HepG2 (cell line): ENCODE measurements around the gene TSTD1. TPM values are rescaled to one million over a fixed set of nuclear protein-coding genes. Genes with fewer than 3 reads are reported as not detected.
A peak's percentile ranks its signal among the peaks of the same experiment; 100 is the strongest.

ENCODE experiments used
- ARID2 ChIP-seq: sonication (generic); formaldehyde crosslinking; IDR thresholded peaks from 2 replicates; pipeline ENCODE4 v1.8.1; 2022; ENCODE audit warnings: mild to moderate bottlenecking, missing genetic modification reagents, borderline replicate concordance
- DBP ChIP-seq: sonication (generic); formaldehyde crosslinking; IDR thresholded peaks from 2 replicates; pipeline ENCODE4 v1.4.0; 2020; ENCODE audit warnings: missing genetic modification reagents; ENCODE audit errors: not compliant biosample characterization
- GPN1 ChIP-seq: sonication (generic); formaldehyde crosslinking; IDR thresholded peaks from 2 replicates; pipeline ENCODE4 v1.5.1; 2020; ENCODE audit warnings: missing genetic modification reagents, borderline replicate concordance
- KLF6 ChIP-seq: IDR thresholded peaks from 2 replicates; pipeline ENCODE4 v1.8.0; 2016; ENCODE audit warnings: missing biosample characterization, missing genetic modification reagents
- MAFG ChIP-seq: sonication (generic); formaldehyde crosslinking; IDR thresholded peaks from 2 replicates; pipeline ENCODE4 v1.5.1; 2020; ENCODE audit warnings: mild to moderate bottlenecking, missing genetic modification reagents
- RBM22 ChIP-seq: fragments of 200-400 bp; formaldehyde crosslinking; optimal IDR thresholded peaks from 2 replicates; pipeline ENCODE3; 2017; ENCODE audit warnings: mild to moderate bottlenecking, low read length, moderate library complexity
- RORA ChIP-seq: sonication (generic); formaldehyde crosslinking; IDR thresholded peaks from 2 replicates; pipeline ENCODE4 v1.5.0; 2020; ENCODE audit warnings: mild to moderate bottlenecking, missing genetic modification reagents, moderate library complexity
- ZEB1 ChIP-seq: IDR thresholded peaks from 2 replicates; pipeline ENCODE4 v1.6.1; 2012; ENCODE audit warnings: mild to moderate bottlenecking, low read depth, inconsistent platforms; ENCODE audit not compliant: insufficient replicate concordance
- ZNF33A ChIP-seq: sonication (generic); formaldehyde crosslinking; IDR thresholded peaks from 2 replicates; pipeline ENCODE4 v1.5.1; 2020; ENCODE audit warnings: missing genetic modification reagents, mild to moderate bottlenecking, moderate library complexity, borderline replicate concordance
- ZNF503 ChIP-seq: sonication (generic); formaldehyde crosslinking; IDR thresholded peaks from 2 replicates; pipeline ENCODE4 v1.4.0; 2020; ENCODE audit warnings: missing genetic modification reagents
- ZNF589 ChIP-seq: sonication (generic); formaldehyde crosslinking; conservative IDR thresholded peaks from 2 replicates; pipeline ENCODE4 v1.8.0; 2022; ENCODE audit warnings: mild to moderate bottlenecking, moderate library complexity, missing genetic modification reagents
- ZNF781 ChIP-seq: sonication (generic); formaldehyde crosslinking; IDR thresholded peaks from 2 replicates; pipeline ENCODE4 v1.5.1; 2020; ENCODE audit warnings: borderline replicate concordance, mild to moderate bottlenecking, missing genetic modification reagents; ENCODE audit errors: not compliant biosample characterization
- polyA plus RNA-seq, 8 experiments: library from polyadenylated mRNA; depleted of rRNA in 3 of 8; stranded (reverse) in 7 of 8; unstranded in 1 of 8; fragments of >200 nt; fragmentation: Illumina TruSeq in 4 of 8; extraction: Trizol in 4 of 8; gene quantifications; 2 replicates each; pipeline versions ENCODE4 v1.2.1 to v1.2.3, GENCODE V29; 2011 to 2016; ENCODE audit warnings: low read depth in 4 of 8, missing spikeins in 1 of 8, mixed read lengths in 1 of 8; ENCODE audit not compliant: insufficient read depth in 1 of 8
- total RNA-seq, 5 experiments: library from RNA; depleted of rRNA; stranded (reverse); fragments of >200 nt; fragmentation: Illumina TruSeq; extraction: Trizol; gene quantifications; 2 replicates each; pipeline ENCODE4 v1.2.3, GENCODE V29; 2016; ENCODE audit warnings: low read depth in 1 of 5
- TF ChIP-seq, protein P1 (sequence below): sonication (generic); formaldehyde crosslinking; IDR thresholded peaks from 2 replicates; pipeline ENCODE4 v1.5.0; 2020; ENCODE audit warnings: mild to moderate bottlenecking, missing genetic modification reagents
- TF ChIP-seq, protein P2 (sequence below): sonication (generic); formaldehyde crosslinking; IDR thresholded peaks from 2 replicates; pipeline ENCODE4 v1.5.1; 2020; ENCODE audit warnings: missing genetic modification reagents, mild to moderate bottlenecking, borderline replicate concordance
- TF ChIP-seq, protein P3 (sequence below): sonication (generic); formaldehyde crosslinking; IDR thresholded peaks from 2 replicates; pipeline ENCODE4 v1.5.0; 2020; ENCODE audit warnings: missing genetic modification reagents
- TF ChIP-seq, protein P4 (sequence below): sonication (generic); formaldehyde crosslinking; IDR thresholded peaks from 2 replicates; pipeline ENCODE4 v1.8.1; 2023; ENCODE audit warnings: mild to moderate bottlenecking, missing genetic modification reagents

TSTD1 gene
- total and polyA plus RNA-seq, 2 of the 13 experiments (the other 11 are each of a cell fraction or from before 2014, with no cell fraction given) = 0.15 to 0.31 TPM

DNA sequence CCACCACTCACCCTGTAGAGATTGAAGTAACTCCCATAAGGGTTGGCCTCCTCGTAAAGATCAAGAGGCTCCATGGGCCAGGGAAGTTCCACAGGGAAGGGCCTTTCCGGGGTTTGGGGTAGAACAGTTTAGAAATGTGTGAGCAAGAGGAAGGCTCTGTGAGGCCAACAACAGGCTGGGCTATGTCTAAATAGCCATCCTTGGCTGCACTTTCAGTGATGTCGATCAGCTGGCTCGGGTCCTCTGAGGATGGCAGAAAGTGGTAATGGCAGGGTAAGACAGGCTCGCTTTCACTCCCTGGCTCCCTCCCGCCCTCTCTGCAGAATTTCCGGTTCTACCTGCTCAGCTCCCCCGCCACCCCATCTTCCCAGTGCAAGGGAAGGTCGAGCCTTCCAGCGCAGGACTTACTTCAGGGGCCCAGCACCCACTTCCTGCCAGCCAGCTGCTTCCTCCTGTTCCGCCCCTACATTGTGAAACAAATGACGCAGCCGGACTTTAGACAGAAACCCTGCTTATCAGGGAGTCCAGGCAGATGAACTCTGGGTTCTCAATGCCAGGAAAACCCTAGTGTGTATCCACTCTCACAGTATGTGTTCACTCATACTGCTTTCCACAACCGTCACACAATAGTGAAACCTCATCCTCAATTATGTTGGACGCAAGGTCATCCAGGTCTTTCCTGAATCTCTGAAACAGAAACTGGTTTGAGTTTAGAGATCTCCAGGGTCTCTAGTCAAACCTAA lies 25.1 kb downstream of the TSTD1 start (continued):
- TF ChIP-seq DBP (no peak), GPN1 (CRISPR knock-in tag) (no peak), ARID2 (CRISPR knock-in tag) (peak; percentile 61; the same call in 1 of the 2 replicates), ZNF589 (CRISPR knock-in tag) (no peak), ZNF33A (peak; percentile 48; the same call in 1 of the 2 replicates), ZNF781 (CRISPR knock-in tag) (no peak), ZNF503 (CRISPR knock-in tag) (peak; percentile 90), KLF6 (CRISPR knock-in tag) (peak; percentile 77), RBM22 (no peak), MAFG (CRISPR knock-in tag) (no peak), ZEB1 (peak; percentile 91), RORA (CRISPR knock-in tag) (no peak)
- TF ChIP-seq, protein P1, sequence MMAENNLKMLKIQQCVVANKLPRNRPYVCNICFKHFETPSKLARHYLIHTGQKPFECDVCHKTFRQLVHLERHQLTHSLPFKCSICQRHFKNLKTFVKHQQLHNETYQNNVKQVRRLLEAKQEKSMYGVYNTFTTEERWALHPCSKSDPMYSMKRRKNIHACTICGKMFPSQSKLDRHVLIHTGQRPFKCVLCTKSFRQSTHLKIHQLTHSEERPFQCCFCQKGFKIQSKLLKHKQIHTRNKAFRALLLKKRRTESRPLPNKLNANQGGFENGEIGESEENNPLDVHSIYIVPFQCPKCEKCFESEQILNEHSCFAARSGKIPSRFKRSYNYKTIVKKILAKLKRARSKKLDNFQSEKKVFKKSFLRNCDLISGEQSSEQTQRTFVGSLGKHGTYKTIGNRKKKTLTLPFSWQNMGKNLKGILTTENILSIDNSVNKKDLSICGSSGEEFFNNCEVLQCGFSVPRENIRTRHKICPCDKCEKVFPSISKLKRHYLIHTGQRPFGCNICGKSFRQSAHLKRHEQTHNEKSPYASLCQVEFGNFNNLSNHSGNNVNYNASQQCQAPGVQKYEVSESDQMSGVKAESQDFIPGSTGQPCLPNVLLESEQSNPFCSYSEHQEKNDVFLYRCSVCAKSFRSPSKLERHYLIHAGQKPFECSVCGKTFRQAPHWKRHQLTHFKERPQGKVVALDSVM = no peak
- TF ChIP-seq, protein P2, sequence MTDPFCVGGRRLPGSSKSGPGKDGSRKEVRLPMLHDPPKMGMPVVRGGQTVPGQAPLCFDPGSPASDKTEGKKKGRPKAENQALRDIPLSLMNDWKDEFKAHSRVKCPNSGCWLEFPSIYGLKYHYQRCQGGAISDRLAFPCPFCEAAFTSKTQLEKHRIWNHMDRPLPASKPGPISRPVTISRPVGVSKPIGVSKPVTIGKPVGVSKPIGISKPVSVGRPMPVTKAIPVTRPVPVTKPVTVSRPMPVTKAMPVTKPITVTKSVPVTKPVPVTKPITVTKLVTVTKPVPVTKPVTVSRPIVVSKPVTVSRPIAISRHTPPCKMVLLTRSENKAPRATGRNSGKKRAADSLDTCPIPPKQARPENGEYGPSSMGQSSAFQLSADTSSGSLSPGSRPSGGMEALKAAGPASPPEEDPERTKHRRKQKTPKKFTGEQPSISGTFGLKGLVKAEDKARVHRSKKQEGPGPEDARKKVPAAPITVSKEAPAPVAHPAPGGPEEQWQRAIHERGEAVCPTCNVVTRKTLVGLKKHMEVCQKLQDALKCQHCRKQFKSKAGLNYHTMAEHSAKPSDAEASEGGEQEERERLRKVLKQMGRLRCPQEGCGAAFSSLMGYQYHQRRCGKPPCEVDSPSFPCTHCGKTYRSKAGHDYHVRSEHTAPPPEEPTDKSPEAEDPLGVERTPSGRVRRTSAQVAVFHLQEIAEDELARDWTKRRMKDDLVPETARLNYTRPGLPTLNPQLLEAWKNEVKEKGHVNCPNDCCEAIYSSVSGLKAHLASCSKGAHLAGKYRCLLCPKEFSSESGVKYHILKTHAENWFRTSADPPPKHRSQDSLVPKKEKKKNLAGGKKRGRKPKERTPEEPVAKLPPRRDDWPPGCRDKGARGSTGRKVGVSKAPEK (CRISPR knock-in tag) = no peak; the same call in 1 of the 2 replicates
- TF ChIP-seq, protein P3, sequence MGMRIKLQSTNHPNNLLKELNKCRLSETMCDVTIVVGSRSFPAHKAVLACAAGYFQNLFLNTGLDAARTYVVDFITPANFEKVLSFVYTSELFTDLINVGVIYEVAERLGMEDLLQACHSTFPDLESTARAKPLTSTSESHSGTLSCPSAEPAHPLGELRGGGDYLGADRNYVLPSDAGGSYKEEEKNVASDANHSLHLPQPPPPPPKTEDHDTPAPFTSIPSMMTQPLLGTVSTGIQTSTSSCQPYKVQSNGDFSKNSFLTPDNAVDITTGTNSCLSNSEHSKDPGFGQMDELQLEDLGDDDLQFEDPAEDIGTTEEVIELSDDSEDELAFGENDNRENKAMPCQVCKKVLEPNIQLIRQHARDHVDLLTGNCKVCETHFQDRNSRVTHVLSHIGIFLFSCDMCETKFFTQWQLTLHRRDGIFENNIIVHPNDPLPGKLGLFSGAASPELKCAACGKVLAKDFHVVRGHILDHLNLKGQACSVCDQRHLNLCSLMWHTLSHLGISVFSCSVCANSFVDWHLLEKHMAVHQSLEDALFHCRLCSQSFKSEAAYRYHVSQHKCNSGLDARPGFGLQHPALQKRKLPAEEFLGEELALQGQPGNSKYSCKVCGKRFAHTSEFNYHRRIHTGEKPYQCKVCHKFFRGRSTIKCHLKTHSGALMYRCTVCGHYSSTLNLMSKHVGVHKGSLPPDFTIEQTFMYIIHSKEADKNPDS (CRISPR knock-in tag) = no peak; the same call in 1 of the 2 replicates
- TF ChIP-seq, protein P4, sequence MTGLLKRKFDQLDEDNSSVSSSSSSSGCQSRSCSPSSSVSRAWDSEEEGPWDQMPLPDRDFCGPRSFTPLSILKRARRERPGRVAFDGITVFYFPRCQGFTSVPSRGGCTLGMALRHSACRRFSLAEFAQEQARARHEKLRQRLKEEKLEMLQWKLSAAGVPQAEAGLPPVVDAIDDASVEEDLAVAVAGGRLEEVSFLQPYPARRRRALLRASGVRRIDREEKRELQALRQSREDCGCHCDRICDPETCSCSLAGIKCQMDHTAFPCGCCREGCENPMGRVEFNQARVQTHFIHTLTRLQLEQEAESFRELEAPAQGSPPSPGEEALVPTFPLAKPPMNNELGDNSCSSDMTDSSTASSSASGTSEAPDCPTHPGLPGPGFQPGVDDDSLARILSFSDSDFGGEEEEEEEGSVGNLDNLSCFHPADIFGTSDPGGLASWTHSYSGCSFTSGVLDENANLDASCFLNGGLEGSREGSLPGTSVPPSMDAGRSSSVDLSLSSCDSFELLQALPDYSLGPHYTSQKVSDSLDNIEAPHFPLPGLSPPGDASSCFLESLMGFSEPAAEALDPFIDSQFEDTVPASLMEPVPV (CRISPR knock-in tag) = no peak
